ENCODE data around the gene TIE1.

DNA sequence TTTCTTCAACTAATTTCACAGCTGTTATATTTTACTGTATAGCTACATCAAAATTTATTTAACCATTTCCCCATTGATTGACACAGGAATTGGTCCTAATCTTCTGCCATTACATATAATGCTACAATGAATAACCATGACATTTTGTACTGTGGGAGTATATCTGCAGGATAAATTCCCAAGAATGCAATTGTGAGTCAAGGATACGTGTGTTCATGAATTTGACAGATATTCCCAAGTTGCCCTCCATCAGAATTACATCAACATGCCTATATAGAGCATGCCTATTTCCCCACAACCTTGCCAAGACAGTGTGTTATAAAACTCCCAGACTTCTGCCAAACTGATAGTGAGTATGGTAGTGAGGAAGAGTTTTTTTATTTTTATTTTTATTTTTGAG lies 2.7 kb upstream of the TIE1 start:
- TF ChIP-seq EZH2phosphoT487 (IDR thresholded peaks at IDR 0.05; ENCODE audit: borderline replicate concordance, low read depth, low read length): no peak
- TF ChIP-seq, protein P1, sequence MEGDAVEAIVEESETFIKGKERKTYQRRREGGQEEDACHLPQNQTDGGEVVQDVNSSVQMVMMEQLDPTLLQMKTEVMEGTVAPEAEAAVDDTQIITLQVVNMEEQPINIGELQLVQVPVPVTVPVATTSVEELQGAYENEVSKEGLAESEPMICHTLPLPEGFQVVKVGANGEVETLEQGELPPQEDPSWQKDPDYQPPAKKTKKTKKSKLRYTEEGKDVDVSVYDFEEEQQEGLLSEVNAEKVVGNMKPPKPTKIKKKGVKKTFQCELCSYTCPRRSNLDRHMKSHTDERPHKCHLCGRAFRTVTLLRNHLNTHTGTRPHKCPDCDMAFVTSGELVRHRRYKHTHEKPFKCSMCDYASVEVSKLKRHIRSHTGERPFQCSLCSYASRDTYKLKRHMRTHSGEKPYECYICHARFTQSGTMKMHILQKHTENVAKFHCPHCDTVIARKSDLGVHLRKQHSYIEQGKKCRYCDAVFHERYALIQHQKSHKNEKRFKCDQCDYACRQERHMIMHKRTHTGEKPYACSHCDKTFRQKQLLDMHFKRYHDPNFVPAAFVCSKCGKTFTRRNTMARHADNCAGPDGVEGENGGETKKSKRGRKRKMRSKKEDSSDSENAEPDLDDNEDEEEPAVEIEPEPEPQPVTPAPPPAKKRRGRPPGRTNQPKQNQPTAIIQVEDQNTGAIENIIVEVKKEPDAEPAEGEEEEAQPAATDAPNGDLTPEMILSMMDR (conservative IDR thresholded peaks at IDR 0.05; ENCODE audit: low read length): no peak
